ENCODE data around the gene GPAM.
"Not testable (repeated sequence)": the region's sequence is repeated elsewhere in the genome, so short reads cannot be mapped to it uniquely, and the experiment has no call there.

Gene GPAM

GRCh38 chr10:112183329-112184051 lies at the start of gene GPAM:
GPAM (minus strand) TSS chr10:112183765; CDS start chr10:112181784, 1,981 bp downstream.
- peak; percentile 95 to 100 for DNase-seq

- no peak for DNase-seq
Measured at GRCh38 chr10:112232670-112233069, 49.1 kb upstream of the GPAM start.

- no peak for DNase-seq
Measured at GRCh38 chr10:112231602-112232400, 48.2 kb upstream of the GPAM start.

GRCh38 chr10:112230325-112230988 lies 46.9 kb upstream of the GPAM start:
- DNase-seq, result no peak

GRCh38 chr10:112229901-112230300 lies 46.3 kb upstream of the GPAM start:
- no peak for DNase-seq

GRCh38 chr10:112229096-112229495 lies 45.5 kb upstream of the GPAM start:
- DNase-seq, result no peak

- not testable (repeated sequence) for DNase-seq
Measured at GRCh38 chr10:112228366-112229088, 45.0 kb upstream of the GPAM start.

- DNase-seq, result no peak
Measured at GRCh38 chr10:112227331-112227987, 43.9 kb upstream of the GPAM start.

GRCh38 chr10:112226439-112227248 lies 43.1 kb upstream of the GPAM start:
- no peak for DNase-seq

- DNase-seq, result no peak
Measured at GRCh38 chr10:112225771-112226438, 42.3 kb upstream of the GPAM start.

- no peak for DNase-seq
Measured at GRCh38 chr10:112224933-112225529, 41.5 kb upstream of the GPAM start.

GRCh38 chr10:112223725-112224124 lies 40.2 kb upstream of the GPAM start:
- DNase-seq, result no peak

GRCh38 chr10:112222799-112223198 lies 39.2 kb upstream of the GPAM start:
- DNase-seq, result no peak

- no peak for DNase-seq
Measured at GRCh38 chr10:112221545-112221944, 38.0 kb upstream of the GPAM start.

GRCh38 chr10:112218960-112219359 lies 35.4 kb upstream of the GPAM start:
- DNase-seq, result no peak

GRCh38 chr10:112218036-112218390 lies 34.4 kb upstream of the GPAM start:
- no peak for DNase-seq

- DNase-seq, result no peak
Measured at GRCh38 chr10:112217386-112218035, 33.9 kb upstream of the GPAM start.

GRCh38 chr10:112216966-112217365 lies 33.4 kb upstream of the GPAM start:
- DNase-seq, result no peak

- DNase-seq, result no peak
Measured at GRCh38 chr10:112216151-112216550, 32.6 kb upstream of the GPAM start.

GRCh38 chr10:112215342-112215774 lies 31.8 kb upstream of the GPAM start:
- DNase-seq, result no peak
